ENCODE results near the gene NEUROD4.

- no peak for TF ChIP-seq REST (IDR thresholded peaks at IDR 0.05; ENCODE audit: low read depth, low read length)
- TF ChIP-seq, protein P1, sequence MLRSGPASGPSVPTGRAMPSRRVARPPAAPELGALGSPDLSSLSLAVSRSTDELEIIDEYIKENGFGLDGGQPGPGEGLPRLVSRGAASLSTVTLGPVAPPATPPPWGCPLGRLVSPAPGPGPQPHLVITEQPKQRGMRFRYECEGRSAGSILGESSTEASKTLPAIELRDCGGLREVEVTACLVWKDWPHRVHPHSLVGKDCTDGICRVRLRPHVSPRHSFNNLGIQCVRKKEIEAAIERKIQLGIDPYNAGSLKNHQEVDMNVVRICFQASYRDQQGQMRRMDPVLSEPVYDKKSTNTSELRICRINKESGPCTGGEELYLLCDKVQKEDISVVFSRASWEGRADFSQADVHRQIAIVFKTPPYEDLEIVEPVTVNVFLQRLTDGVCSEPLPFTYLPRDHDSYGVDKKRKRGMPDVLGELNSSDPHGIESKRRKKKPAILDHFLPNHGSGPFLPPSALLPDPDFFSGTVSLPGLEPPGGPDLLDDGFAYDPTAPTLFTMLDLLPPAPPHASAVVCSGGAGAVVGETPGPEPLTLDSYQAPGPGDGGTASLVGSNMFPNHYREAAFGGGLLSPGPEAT (IDR thresholded peaks at IDR 0.05; ENCODE audit: low read depth), result no peak
- no peak for TF ChIP-seq CTCF (IDR thresholded peaks at IDR 0.05 in 2 of 3, conservative IDR thresholded peaks at IDR 0.05 in 1 of 3; ENCODE audit: control insufficient read depth in 2 of 3, extremely low read depth in 1 of 3, insufficient read depth in 1 of 3, low read depth in 3 of 3, low read length in 3 of 3)
- no peak for TF ChIP-seq POLR2A (IDR thresholded peaks at IDR 0.05; ENCODE audit: low read depth, low read length)
- no peak for TF ChIP-seq ASH2L (IDR thresholded peaks at IDR 0.05; ENCODE audit: borderline replicate concordance, low read depth)
- no peak for TF ChIP-seq CBX5 (IDR thresholded peaks at IDR 0.05; ENCODE audit: low read depth)
- TF ChIP-seq FOS (IDR thresholded peaks at IDR 0.05; ENCODE audit: borderline replicate concordance, extremely low read depth, insufficient read length), result no peak
- TF ChIP-seq SUPT20H (IDR thresholded peaks at IDR 0.05; ENCODE audit: borderline replicate concordance, control insufficient read depth, low read depth, low read length), result no peak
- no peak for TF ChIP-seq ETV6 (conservative IDR thresholded peaks at IDR 0.05 in 1 of 2, IDR thresholded peaks at IDR 0.05 in 1 of 2; ENCODE audit: borderline replicate concordance in 1 of 2, low read depth in 1 of 2)
- TF ChIP-seq SP1 (IDR thresholded peaks at IDR 0.05; ENCODE audit: low read depth, low read length), result no peak
- TF ChIP-seq HSF1 (IDR thresholded peaks at IDR 0.05; ENCODE audit: low read depth, low read length), result no peak
- no peak for TF ChIP-seq EZH2 (IDR thresholded peaks at IDR 0.05; ENCODE audit: borderline replicate concordance, control insufficient read depth, low read depth, low read length)
- TF ChIP-seq, protein P2, sequence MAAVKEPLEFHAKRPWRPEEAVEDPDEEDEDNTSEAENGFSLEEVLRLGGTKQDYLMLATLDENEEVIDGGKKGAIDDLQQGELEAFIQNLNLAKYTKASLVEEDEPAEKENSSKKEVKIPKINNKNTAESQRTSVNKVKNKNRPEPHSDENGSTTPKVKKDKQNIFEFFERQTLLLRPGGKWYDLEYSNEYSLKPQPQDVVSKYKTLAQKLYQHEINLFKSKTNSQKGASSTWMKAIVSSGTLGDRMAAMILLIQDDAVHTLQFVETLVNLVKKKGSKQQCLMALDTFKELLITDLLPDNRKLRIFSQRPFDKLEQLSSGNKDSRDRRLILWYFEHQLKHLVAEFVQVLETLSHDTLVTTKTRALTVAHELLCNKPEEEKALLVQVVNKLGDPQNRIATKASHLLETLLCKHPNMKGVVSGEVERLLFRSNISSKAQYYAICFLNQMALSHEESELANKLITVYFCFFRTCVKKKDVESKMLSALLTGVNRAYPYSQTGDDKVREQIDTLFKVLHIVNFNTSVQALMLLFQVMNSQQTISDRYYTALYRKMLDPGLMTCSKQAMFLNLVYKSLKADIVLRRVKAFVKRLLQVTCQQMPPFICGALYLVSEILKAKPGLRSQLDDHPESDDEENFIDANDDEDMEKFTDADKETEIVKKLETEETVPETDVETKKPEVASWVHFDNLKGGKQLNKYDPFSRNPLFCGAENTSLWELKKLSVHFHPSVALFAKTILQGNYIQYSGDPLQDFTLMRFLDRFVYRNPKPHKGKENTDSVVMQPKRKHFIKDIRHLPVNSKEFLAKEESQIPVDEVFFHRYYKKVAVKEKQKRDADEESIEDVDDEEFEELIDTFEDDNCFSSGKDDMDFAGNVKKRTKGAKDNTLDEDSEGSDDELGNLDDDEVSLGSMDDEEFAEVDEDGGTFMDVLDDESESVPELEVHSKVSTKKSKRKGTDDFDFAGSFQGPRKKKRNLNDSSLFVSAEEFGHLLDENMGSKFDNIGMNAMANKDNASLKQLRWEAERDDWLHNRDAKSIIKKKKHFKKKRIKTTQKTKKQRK (IDR thresholded peaks at IDR 0.05; ENCODE audit: low read depth, low read length), result no peak
- no peak for TF ChIP-seq GABPA (IDR thresholded peaks at IDR 0.05; ENCODE audit: low read depth)
Observed at GRCh38 chr12:54996205-54996604, 23.6 kb upstream of the NEUROD4 start.

Measured in GM12878 (cell line).